Endometrial microvascular endothelial cells (primary cell): ENCODE results near the gene POP5. TPM values are rescaled to one million over a fixed set of nuclear protein-coding genes. Genes with fewer than 3 reads are reported as not detected.
"Not testable (repeated sequence)": the region's sequence is repeated elsewhere in the genome, so short reads cannot be mapped to it uniquely, and the experiment has no call there.

Experiments used
- in situ Hi-C: cut with HindIII; loops from 2 replicates; pipeline ENCODE4 v1.10.0; 2017; ENCODE audit warnings: low sequenced_read_pairs, low pct_unique_long_range_greater_than_20kb; ENCODE audit errors: inconsistent ontology term
- total RNA-seq: library from RNA; depleted of rRNA; stranded (reverse); fragments of >200 nt; gene quantifications from one replicate; pipeline ENCODE4 v1.2.3, GENCODE V29; 2015; ENCODE audit errors: inconsistent ontology term

The POP5 gene
- total RNA-seq, 1 donor from 2014 or later = 51.4 TPM

- in situ Hi-C loops = no loop called here
Observed at GRCh38 chr12:120546050-120546386, 35.2 kb downstream of the POP5 start.

- in situ Hi-C loops = no loop called here
Observed at GRCh38 chr12:120544691-120545090, 36.5 kb downstream of the POP5 start.

GRCh38 chr12:120542166-120542565 is 39.0 kb downstream of the POP5 start:
- in situ Hi-C loops = no loop called here

- in situ Hi-C loops = no loop called here
Observed at GRCh38 chr12:120540445-120540844, 40.8 kb downstream of the POP5 start.

GRCh38 chr12:120539303-120539702 is 41.9 kb downstream of the POP5 start:
- in situ Hi-C loops = no loop called here

- in situ Hi-C loops = no loop called here
Observed at GRCh38 chr12:120538281-120539156, 42.7 kb downstream of the POP5 start.

- in situ Hi-C loops = no loop called here
Observed at GRCh38 chr12:120537856-120538220, 43.4 kb downstream of the POP5 start.

- in situ Hi-C loops = no loop called here
Observed at GRCh38 chr12:120536064-120536791, 45.0 kb downstream of the POP5 start.

- in situ Hi-C loops = no loop called here
Observed at GRCh38 chr12:120534703-120535655, 46.2 kb downstream of the POP5 start.

GRCh38 chr12:120534203-120534702 is 46.9 kb downstream of the POP5 start, which contains the start of gene RNF10:
TSS of gene RNF10 (plus strand) at chr12:120534356. CDS start at chr12:120534812, 456 bp downstream.
- in situ Hi-C loops = no loop called here

- in situ Hi-C loops = no loop called here
Observed at GRCh38 chr12:120532701-120533238, 48.4 kb downstream of the POP5 start.

- in situ Hi-C loops = not testable (repeated sequence)
Observed at GRCh38 chr12:120530418-120530761, 50.8 kb downstream of the POP5 start.

GRCh38 chr12:120529641-120530417 is 51.4 kb downstream of the POP5 start:
- in situ Hi-C loops = no loop called here

GRCh38 chr12:120528861-120529525 is 52.2 kb downstream of the POP5 start, which contains the start of gene COQ5:
TSS of gene COQ5 (minus strand) at chr12:120529158. CDS start at chr12:120529141, 17 bp downstream.
- in situ Hi-C loops = no loop called here
